K562 (cell line): ENCODE results near the gene SEC23A. TPM values are rescaled to one million over a fixed set of nuclear protein-coding genes. Genes with fewer than 3 reads are reported as not detected.

ENCODE experiments used
- ATAC-seq: fragments of 200-7000 bp; cut with Tn5 transposase; 3 replicates; pipeline ENCODE4 v1.9.1; 2020; ENCODE audit warnings: moderate library complexity
- BruUV-seq: library from RNA; stranded (reverse); fragments of 400-500 nt; replicated peaks from 2 replicates; lab custom pipeline; 2021; lab: Mats Ljungman, UMichigan
- CTCF ChIA-PET: fragments of 300-600 bp; formaldehyde crosslinking; extraction: SDS; loops from one replicate; lab custom pipeline; 2021; ENCODE audit warnings: low intra/inter-chr PET ratio; lab: Yijun Ruan, JAX
- POLR2A ChIA-PET: fragments of 300-600, 350-650 bp; sonication (Branson Sonifier 250); formaldehyde crosslinking; extraction: SDS; loops from one replicate; lab custom pipeline; 2021; ENCODE audit warnings: antibody characterized with exemption, inconsistent platforms; lab: Yijun Ruan, JAX
- DNase-seq, 4 experiments: peaks; one replicate each; pipeline versions ENCODE4 v3.0.0 to v3.0.0-alpha.2; 2011 to 2018; ENCODE audit warnings: low spot score in 3 of 4, mixed read lengths in 3 of 4; ENCODE audit errors: extremely low read depth in 1 of 4
- FAIRE-seq: peaks from 2 replicates; lab custom pipeline; 2011; peaks lifted over from hg19 to GRCh38; lab: Jason Lieb, UNC
- H2AFZ ChIP-seq: 2 replicates; pipeline ENCODE4 v1.6.0; 2011; ENCODE audit warnings: low read depth, low read length, control low read depth, inconsistent platforms
- H3K27ac ChIP-seq: fragments of 200-600 bp; 3 replicates; pipeline ENCODE4 v1.8.0; 2011; ENCODE audit warnings: low read depth, mild to moderate bottlenecking, control low read depth, inconsistent platforms, low read length, moderate library complexity, mixed read lengths; ENCODE audit errors: extremely low read depth
- H3K27me3 ChIP-seq, 2 experiments: fragments of 300-600 bp in 1 of 2; 2 replicates in 1 of 2; 3 replicates in 1 of 2; pipeline versions ENCODE4 v1.6.0 to v1.8.0; 2011; ENCODE audit warnings: inconsistent platforms in 2 of 2, low read length in 2 of 2, mild to moderate bottlenecking in 1 of 2, mixed read lengths in 1 of 2, moderate library complexity in 1 of 2; ENCODE audit not compliant: control insufficient read depth in 2 of 2, insufficient read depth in 2 of 2
- H3K36me3 ChIP-seq: fragments of 300-600 bp; 3 replicates; pipeline ENCODE4 v1.8.0; 2011; ENCODE audit warnings: mild to moderate bottlenecking, low read length, inconsistent platforms; ENCODE audit not compliant: control insufficient read depth, insufficient read depth
- H3K4me1 ChIP-seq, 2 experiments: fragments of 200-600 bp in 1 of 2; replicated peaks in 1 of 2; 2 replicates in 1 of 2; 3 replicates in 1 of 2; pipeline versions ENCODE4 v1.5.1 to v1.8.0; 2011; ENCODE audit warnings: inconsistent platforms in 2 of 2, low read length in 2 of 2, mild to moderate bottlenecking in 1 of 2, mixed read lengths in 1 of 2, moderate library complexity in 1 of 2; ENCODE audit not compliant: control insufficient read depth in 2 of 2, insufficient read depth in 2 of 2
- H3K4me2 ChIP-seq: 2 replicates; pipeline ENCODE4 v1.6.1; 2011; ENCODE audit warnings: low read length, control low read depth, inconsistent platforms, mixed read lengths; ENCODE audit not compliant: insufficient read depth
- H3K4me3 ChIP-seq: fragments of 200-600 bp; sonication (generic), shearing (Covaris generic); 2 replicates; pipeline ENCODE4 v1.5.1; 2016; ENCODE audit warnings: control low read depth, inconsistent platforms
- H3K79me2 ChIP-seq: fragments of 200-600 bp; 3 replicates; pipeline ENCODE4 v1.8.0; 2011; ENCODE audit warnings: low read length, inconsistent platforms; ENCODE audit not compliant: control insufficient read depth, insufficient read depth
- H3K9ac ChIP-seq, 2 experiments: 2 replicates each; pipeline versions ENCODE4 v1.6.0 to v1.6.1; 2011; ENCODE audit warnings: low read depth in 2 of 2, low read length in 2 of 2, control low read depth in 1 of 2, inconsistent platforms in 1 of 2, mild to moderate bottlenecking in 1 of 2, mixed read lengths in 1 of 2; ENCODE audit not compliant: insufficient read depth in 1 of 2
- H3K9me1 ChIP-seq: one replicate; pipeline ENCODE4 v1.6.0; 2011; ENCODE audit warnings: inconsistent platforms, mild to moderate bottlenecking, low read length, moderate library complexity; ENCODE audit not compliant: control insufficient read depth, insufficient read depth
- H3K9me3 ChIP-seq: replicated peaks from 2 replicates; pipeline ENCODE4 v1.5.1; 2011; ENCODE audit warnings: low read depth, low read length, inconsistent platforms; ENCODE audit not compliant: control insufficient read depth, insufficient read depth
- H4K20me1 ChIP-seq: replicated peaks from 2 replicates; pipeline ENCODE4 v1.6.1; 2011; ENCODE audit warnings: low read length, inconsistent platforms, mixed read lengths; ENCODE audit not compliant: control insufficient read depth, insufficient read depth
- BACH1 ChIP-seq: fragments of 200-800 bp; sonication (Bioruptor generic); IDR thresholded peaks from 2 replicates; pipeline ENCODE4 v1.6.1; 2016; ENCODE audit warnings: missing genetic modification characterization, missing compliant biosample characterization
- CXXC5 ChIP-seq: fragments of 250-450 bp; sonication (Bioruptor Pico); IDR thresholded peaks from 2 replicates; pipeline ENCODE4 v1.8.0; 2022; ENCODE audit warnings: inconsistent platforms, mild to moderate bottlenecking, moderate library complexity
- HNRNPLL ChIP-seq: fragments of 200-400 bp; formaldehyde crosslinking; IDR thresholded peaks from 2 replicates; pipeline ENCODE4 v1.6.1; 2017; ENCODE audit warnings: low read length, low read depth, mild to moderate bottlenecking; ENCODE audit not compliant: poor library complexity, severe bottlenecking
- NFIC ChIP-seq: fragments of 450-650 bp; IDR thresholded peaks from 2 replicates; pipeline ENCODE4 v1.6.1; 2017; ENCODE audit warnings: mild to moderate bottlenecking, inconsistent platforms
- RBM14 ChIP-seq: fragments of 200-400 bp; formaldehyde crosslinking; IDR thresholded peaks from 2 replicates; pipeline ENCODE4 v1.6.1; 2018; ENCODE audit warnings: low read depth, mild to moderate bottlenecking, low read length, moderate library complexity, borderline replicate concordance; ENCODE audit not compliant: insufficient read depth
- RFX5 ChIP-seq: IDR thresholded peaks from 2 replicates; pipeline ENCODE4 v1.6.1; 2011; ENCODE audit warnings: low read depth, mild to moderate bottlenecking, improper control_type of control experiment, low read length
- SP1 ChIP-seq: sonication (generic); formaldehyde crosslinking; IDR thresholded peaks from 2 replicates; pipeline ENCODE4 v1.8.1; 2022; ENCODE audit warnings: mild to moderate bottlenecking, missing genetic modification reagents
- TAF9B ChIP-seq: fragments of 450-650 bp; IDR thresholded peaks from 2 replicates; pipeline ENCODE4 v1.6.1; 2018; ENCODE audit warnings: mild to moderate bottlenecking; ENCODE audit not compliant: partially characterized antibody
- WGBS: fragments of 100-300 bp; shearing (Covaris generic); methylation state at CpG from one replicate; pipeline ENCODE4 v1.1.6; 2016; ENCODE audit warnings: low coverage, mixed read lengths; ENCODE audit not compliant: insufficient coverage; ENCODE audit errors: missing lambda C conversion rate; 5-methylcytosine and 5-hydroxymethylcytosine counted together
- in situ Hi-C: fragments of 300-500 bp; cut with MboI; formaldehyde crosslinking; loops from 4 replicates; pipeline ENCODE4 v1.15.0; 2018; ENCODE audit warnings: inconsistent platforms, mixed read lengths
- intact Hi-C: fragments of 100-400 bp; cut with micrococcal nuclease; formaldehyde crosslinking; loops from 2 replicates; pipeline ENCODE4 v1.14.2; 2022
- polyA plus RNA-seq, 8 experiments: library from polyadenylated mRNA; depleted of rRNA in 4 of 8; stranded (reverse) in 5 of 8; unstranded in 3 of 8; fragments of >200 nt; fragmentation: Nextera tagmentation in 2 of 8; fragmentation: Illumina TruSeq in 1 of 8; extraction: Ambion mirVana in 2 of 8; extraction: Trizol in 1 of 8; gene quantifications; 2 replicates each; pipeline versions ENCODE4 v1.2.1 to v1.2.3, GENCODE V29; 2011 to 2014; ENCODE audit warnings: inconsistent platforms in 1 of 8, missing spikeins in 1 of 8
- total RNA-seq, 7 experiments: library from RNA; depleted of rRNA in 6 of 7; stranded (reverse); fragments of >200 nt in 6 of 7; fragmentation: Illumina TruSeq in 2 of 7; extraction: Trizol in 2 of 7; gene quantifications; 2 replicates each; pipeline versions ENCODE4 v1.2.1 to v1.2.3, GENCODE V29; 2011 to 2021; ENCODE audit warnings: low replicate concordance in 1 of 7
- TF ChIP-seq, protein P1 (sequence below): fragments of 450-650 bp; formaldehyde crosslinking; IDR thresholded peaks from 2 replicates; pipeline ENCODE4 v1.4.0; 2020; ENCODE audit warnings: mild to moderate bottlenecking, mixed read lengths
- TF ChIP-seq, protein P2 (sequence below): IDR thresholded peaks from 2 replicates; pipeline ENCODE4 v1.6.1; 2014; ENCODE audit warnings: antibody characterized with exemption
- TF ChIP-seq, protein P3 (sequence below): sonication (generic); formaldehyde crosslinking; IDR thresholded peaks from 2 replicates; pipeline ENCODE4 v1.8.1; 2023; ENCODE audit warnings: mild to moderate bottlenecking, missing genetic modification reagents
- TF ChIP-seq, protein P4 (sequence below): fragments of 450-650 bp; IDR thresholded peaks from 2 replicates; pipeline ENCODE4 v1.6.1; 2018; ENCODE audit not compliant: partially characterized antibody

Gene SEC23A
- total and polyA plus RNA-seq, 9 of the 15 experiments (the other 6 are each of a cell fraction or from before 2014, with no cell fraction given) = 5.5 to 47.0 (median 14.5) TPM

DNA sequence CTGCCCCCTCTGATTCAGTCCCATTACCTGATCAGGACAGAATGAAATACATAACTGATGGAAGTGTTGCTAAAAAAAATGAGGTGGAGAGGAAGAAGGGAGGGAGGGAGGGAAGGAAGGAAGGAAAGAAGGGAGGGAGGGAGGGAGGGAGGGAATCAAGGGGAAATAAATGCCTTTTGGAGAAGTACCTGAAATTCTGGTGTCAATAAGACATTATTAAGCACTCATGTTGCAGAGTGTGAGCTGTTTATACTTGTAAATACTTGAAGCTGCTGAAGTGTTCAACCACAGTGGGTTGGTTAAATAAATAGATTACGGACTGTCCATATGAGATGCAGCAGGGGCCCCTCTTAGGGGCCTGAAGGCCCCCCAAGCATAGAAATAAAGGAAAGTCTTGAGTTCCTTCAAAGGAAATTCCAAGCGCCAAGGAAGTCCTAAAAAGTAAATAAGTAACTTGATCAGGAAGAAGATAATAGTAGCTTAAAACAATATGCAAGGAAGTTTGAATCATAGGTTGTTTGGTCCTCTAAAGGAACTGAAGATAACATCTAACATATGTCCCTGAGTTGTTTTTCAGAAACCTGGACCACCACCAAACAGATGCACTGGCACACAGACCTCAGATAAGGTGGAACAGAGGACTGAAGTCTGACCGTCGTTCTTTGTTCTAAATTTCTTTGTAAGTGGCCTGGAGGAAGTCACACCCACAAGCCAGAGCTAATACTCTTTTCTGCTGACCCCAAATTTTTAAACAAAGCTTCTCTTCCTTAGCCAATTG, 110.8 kb downstream of the SEC23A start:
- H3K27me3 ChIP-seq = no peaks in the 10 kb centered on the region
- ChIA-PET POLR2A (no interaction called here), CTCF (no interaction called here)
- WGBS = 2% methylated on average over 4 of the region's 4 CpGs
- FAIRE-seq (no peak), ATAC-seq (no peak), DNase-seq (no peak)
- in situ Hi-C loops = no loop called here
- no peaks in the 10 kb centered on the region for H3K9me3 ChIP-seq
- intact Hi-C loops = no loop called here
- no TSS peak for BruUV-seq
- no peaks in the 10 kb centered on the region for H3K9me1 ChIP-seq
- H3K4me2 ChIP-seq = no peak overlapping the region
- H2AFZ ChIP-seq = no peak overlapping the region
- H3K27ac ChIP-seq = no peak overlapping the region
- H3K4me3 ChIP-seq = no peak overlapping the region
- H3K4me1 ChIP-seq = no peaks in the 10 kb centered on the region
- no peaks in the 10 kb centered on the region for H3K36me3 ChIP-seq
- H3K79me2 ChIP-seq = no peaks in the 10 kb centered on the region
- no peaks in the 10 kb centered on the region for H4K20me1 ChIP-seq
- no peak overlapping the region for H3K9ac ChIP-seq
- no peak for TF ChIP-seq SP1 (CRISPR knock-in tag)
- no peak for TF ChIP-seq BACH1 (tag)
- no peak for TF ChIP-seq RBM14
- TF ChIP-seq, protein P1, sequence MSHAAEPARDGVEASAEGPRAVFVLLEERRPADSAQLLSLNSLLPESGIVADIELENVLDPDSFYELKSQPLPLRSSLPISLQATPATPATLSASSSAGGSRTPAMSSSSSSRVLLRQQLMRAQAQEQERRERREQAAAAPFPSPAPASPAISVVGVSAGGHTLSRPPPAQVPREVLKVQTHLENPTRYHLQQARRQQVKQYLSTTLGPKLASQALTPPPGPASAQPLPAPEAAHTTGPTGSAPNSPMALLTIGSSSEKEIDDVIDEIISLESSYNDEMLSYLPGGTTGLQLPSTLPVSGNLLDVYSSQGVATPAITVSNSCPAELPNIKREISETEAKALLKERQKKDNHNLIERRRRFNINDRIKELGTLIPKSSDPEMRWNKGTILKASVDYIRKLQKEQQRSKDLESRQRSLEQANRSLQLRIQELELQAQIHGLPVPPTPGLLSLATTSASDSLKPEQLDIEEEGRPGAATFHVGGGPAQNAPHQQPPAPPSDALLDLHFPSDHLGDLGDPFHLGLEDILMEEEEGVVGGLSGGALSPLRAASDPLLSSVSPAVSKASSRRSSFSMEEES (CRISPR knock-in tag) = no peak
- TF ChIP-seq RFX5 = no peak
- no peak for TF ChIP-seq HNRNPLL
- TF ChIP-seq NFIC = no peak
- no peak for TF ChIP-seq CXXC5 (CRISPR knock-in tag)
- TF ChIP-seq, protein P2, sequence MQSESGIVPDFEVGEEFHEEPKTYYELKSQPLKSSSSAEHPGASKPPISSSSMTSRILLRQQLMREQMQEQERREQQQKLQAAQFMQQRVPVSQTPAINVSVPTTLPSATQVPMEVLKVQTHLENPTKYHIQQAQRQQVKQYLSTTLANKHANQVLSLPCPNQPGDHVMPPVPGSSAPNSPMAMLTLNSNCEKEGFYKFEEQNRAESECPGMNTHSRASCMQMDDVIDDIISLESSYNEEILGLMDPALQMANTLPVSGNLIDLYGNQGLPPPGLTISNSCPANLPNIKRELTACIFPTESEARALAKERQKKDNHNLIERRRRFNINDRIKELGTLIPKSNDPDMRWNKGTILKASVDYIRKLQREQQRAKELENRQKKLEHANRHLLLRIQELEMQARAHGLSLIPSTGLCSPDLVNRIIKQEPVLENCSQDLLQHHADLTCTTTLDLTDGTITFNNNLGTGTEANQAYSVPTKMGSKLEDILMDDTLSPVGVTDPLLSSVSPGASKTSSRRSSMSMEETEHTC = no peak
- no peak for TF ChIP-seq TAF9B
- TF ChIP-seq, protein P3, sequence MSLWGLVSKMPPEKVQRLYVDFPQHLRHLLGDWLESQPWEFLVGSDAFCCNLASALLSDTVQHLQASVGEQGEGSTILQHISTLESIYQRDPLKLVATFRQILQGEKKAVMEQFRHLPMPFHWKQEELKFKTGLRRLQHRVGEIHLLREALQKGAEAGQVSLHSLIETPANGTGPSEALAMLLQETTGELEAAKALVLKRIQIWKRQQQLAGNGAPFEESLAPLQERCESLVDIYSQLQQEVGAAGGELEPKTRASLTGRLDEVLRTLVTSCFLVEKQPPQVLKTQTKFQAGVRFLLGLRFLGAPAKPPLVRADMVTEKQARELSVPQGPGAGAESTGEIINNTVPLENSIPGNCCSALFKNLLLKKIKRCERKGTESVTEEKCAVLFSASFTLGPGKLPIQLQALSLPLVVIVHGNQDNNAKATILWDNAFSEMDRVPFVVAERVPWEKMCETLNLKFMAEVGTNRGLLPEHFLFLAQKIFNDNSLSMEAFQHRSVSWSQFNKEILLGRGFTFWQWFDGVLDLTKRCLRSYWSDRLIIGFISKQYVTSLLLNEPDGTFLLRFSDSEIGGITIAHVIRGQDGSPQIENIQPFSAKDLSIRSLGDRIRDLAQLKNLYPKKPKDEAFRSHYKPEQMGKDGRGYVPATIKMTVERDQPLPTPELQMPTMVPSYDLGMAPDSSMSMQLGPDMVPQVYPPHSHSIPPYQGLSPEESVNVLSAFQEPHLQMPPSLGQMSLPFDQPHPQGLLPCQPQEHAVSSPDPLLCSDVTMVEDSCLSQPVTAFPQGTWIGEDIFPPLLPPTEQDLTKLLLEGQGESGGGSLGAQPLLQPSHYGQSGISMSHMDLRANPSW = no peak
- TF ChIP-seq, protein P4, sequence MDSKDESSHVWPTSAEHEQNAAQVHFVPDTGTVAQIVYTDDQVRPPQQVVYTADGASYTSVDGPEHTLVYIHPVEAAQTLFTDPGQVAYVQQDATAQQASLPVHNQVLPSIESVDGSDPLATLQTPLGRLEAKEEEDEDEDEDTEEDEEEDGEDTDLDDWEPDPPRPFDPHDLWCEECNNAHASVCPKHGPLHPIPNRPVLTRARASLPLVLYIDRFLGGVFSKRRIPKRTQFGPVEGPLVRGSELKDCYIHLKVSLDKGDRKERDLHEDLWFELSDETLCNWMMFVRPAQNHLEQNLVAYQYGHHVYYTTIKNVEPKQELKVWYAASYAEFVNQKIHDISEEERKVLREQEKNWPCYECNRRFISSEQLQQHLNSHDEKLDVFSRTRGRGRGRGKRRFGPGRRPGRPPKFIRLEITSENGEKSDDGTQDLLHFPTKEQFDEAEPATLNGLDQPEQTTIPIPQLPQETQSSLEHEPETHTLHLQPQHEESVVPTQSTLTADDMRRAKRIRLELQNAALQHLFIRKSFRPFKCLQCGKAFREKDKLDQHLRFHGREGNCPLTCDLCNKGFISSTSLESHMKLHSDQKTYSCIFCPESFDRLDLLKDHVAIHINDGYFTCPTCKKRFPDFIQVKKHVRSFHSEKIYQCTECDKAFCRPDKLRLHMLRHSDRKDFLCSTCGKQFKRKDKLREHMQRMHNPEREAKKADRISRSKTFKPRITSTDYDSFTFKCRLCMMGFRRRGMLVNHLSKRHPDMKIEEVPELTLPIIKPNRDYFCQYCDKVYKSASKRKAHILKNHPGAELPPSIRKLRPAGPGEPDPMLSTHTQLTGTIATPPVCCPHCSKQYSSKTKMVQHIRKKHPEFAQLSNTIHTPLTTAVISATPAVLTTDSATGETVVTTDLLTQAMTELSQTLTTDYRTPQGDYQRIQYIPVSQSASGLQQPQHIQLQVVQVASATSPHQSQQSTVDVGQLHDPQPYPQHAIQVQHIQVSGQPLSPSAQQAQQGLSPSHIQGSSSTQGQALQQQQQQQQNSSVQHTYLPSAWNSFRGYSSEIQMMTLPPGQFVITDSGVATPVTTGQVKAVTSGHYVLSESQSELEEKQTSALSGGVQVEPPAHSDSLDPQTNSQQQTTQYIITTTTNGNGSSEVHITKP = no peak
